Endodermal cell (in vitro differentiated cells): Measurements from ENCODE around the gene COMMD9. TPM values are rescaled to one million over a fixed set of nuclear protein-coding genes. Genes with fewer than 3 reads are reported as not detected.

Experiments used
- DNase-seq: peaks from one replicate; pipeline ENCODE4 v3.0.0-alpha.2; 2017
- H3K27ac ChIP-seq: 2 replicates; pipeline ENCODE4 v1.5.1; 2013; ENCODE audit warnings: mild to moderate bottlenecking, low read depth, low read length, moderate library complexity
- H3K27me3 ChIP-seq: 2 replicates; pipeline ENCODE4 v1.6.1; 2013; ENCODE audit warnings: mild to moderate bottlenecking, low read length, moderate library complexity; ENCODE audit not compliant: insufficient read depth, control insufficient read depth, poor library complexity, severe bottlenecking
- H3K36me3 ChIP-seq: 2 replicates; pipeline ENCODE4 v1.7.0; 2013; ENCODE audit warnings: mild to moderate bottlenecking, low read length, moderate library complexity; ENCODE audit not compliant: control insufficient read depth, insufficient read depth
- H3K4me1 ChIP-seq: one replicate; pipeline ENCODE4 v1.7.0; 2013; ENCODE audit warnings: low read length; ENCODE audit not compliant: control insufficient read depth, insufficient read depth
- H3K4me3 ChIP-seq: 2 replicates; pipeline ENCODE4 v1.5.1; 2013; ENCODE audit warnings: mild to moderate bottlenecking, low read length, moderate library complexity
- H3K9ac ChIP-seq: 2 replicates; pipeline ENCODE4 v1.6.1; 2013; ENCODE audit warnings: mild to moderate bottlenecking, low read length, moderate library complexity; ENCODE audit not compliant: poor library complexity, severe bottlenecking; ENCODE audit errors: extremely low read depth
- H3K9me3 ChIP-seq: 2 replicates; pipeline ENCODE4 v1.6.1; 2013; ENCODE audit warnings: mild to moderate bottlenecking, low read length, moderate library complexity; ENCODE audit not compliant: control insufficient read depth
- H3K27ac Mint-ChIP-seq: 2 replicates; pipeline ENCODE4 v1.8.0; 2020; ENCODE audit warnings: mixed read lengths
- H3K27me3 Mint-ChIP-seq: 2 replicates; pipeline ENCODE4 v1.8.0; 2021; ENCODE audit warnings: mild to moderate bottlenecking, mixed read lengths; ENCODE audit not compliant: insufficient read depth
- H3K36me3 Mint-ChIP-seq: 2 replicates; pipeline ENCODE4 v1.8.0; 2020; ENCODE audit warnings: low read depth, mixed read lengths
- H3K4me1 Mint-ChIP-seq: 2 replicates; pipeline ENCODE4 v1.8.0; 2020; ENCODE audit warnings: mixed read lengths
- H3K4me3 Mint-ChIP-seq: 2 replicates; pipeline ENCODE4 v1.8.0; 2020; ENCODE audit warnings: mild to moderate bottlenecking, moderate library complexity, mixed read lengths
- H3K9me3 Mint-ChIP-seq: 2 replicates; pipeline ENCODE4 v1.8.0; 2020; ENCODE audit warnings: mild to moderate bottlenecking, mixed read lengths
- WGBS, 2 experiments: methylation state at CpG; one replicate each; pipeline versions ENCODE4 v1.1.5 to v1.1.7; 2013; ENCODE audit warnings: missing lambda C conversion rate in 2 of 2, mixed read lengths in 1 of 2; ENCODE audit not compliant: insufficient coverage in 1 of 2, insufficient read length in 1 of 2; 5-methylcytosine and 5-hydroxymethylcytosine counted together
- total RNA-seq, 2 donors: library from RNA; stranded (reverse); fragmentation: NEBNext Ultra II Directional in 1 of 2; extraction: Animal tissue kit (Norgen Biotek cat#: 25700) in 1 of 2; gene quantifications; 2 replicates in 1 of 2; 3 replicates in 1 of 2; pipeline ENCODE4 v1.2.1, GENCODE V29; 2021
- TF ChIP-seq, protein P1 (sequence below): fragments of 200-600 bp; sonication (generic); conservative IDR thresholded peaks from 2 replicates; pipeline ENCODE4 v1.5.0; 2021; ENCODE audit warnings: antibody characterized with exemption, mild to moderate bottlenecking

The COMMD9 gene
- total RNA-seq, 2 donors from 2014 or later, result 32.3 to 53.5 TPM

GRCh38 chr11:36313750-36314433, 24.7 kb upstream of the COMMD9 start:
- no peak overlapping the region for H3K4me3 ChIP-seq
- no peak overlapping the region for H3K4me3 Mint-ChIP-seq
- H3K27me3 ChIP-seq, result peaks cover 59% of the 10 kb centered on the region
- no peak for DNase-seq
- 88 to 90% methylated on average over 3 of the region's 3 CpGs for WGBS, 2 experiments
- H3K36me3 Mint-ChIP-seq, result no peaks in the 10 kb centered on the region
- H3K9me3 ChIP-seq, result no peaks in the 10 kb centered on the region
- no peaks in the 10 kb centered on the region for H3K9me3 Mint-ChIP-seq
- TF ChIP-seq, protein P1, sequence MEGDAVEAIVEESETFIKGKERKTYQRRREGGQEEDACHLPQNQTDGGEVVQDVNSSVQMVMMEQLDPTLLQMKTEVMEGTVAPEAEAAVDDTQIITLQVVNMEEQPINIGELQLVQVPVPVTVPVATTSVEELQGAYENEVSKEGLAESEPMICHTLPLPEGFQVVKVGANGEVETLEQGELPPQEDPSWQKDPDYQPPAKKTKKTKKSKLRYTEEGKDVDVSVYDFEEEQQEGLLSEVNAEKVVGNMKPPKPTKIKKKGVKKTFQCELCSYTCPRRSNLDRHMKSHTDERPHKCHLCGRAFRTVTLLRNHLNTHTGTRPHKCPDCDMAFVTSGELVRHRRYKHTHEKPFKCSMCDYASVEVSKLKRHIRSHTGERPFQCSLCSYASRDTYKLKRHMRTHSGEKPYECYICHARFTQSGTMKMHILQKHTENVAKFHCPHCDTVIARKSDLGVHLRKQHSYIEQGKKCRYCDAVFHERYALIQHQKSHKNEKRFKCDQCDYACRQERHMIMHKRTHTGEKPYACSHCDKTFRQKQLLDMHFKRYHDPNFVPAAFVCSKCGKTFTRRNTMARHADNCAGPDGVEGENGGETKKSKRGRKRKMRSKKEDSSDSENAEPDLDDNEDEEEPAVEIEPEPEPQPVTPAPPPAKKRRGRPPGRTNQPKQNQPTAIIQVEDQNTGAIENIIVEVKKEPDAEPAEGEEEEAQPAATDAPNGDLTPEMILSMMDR, result no peak
- peaks cover 48% of the 10 kb centered on the region for H3K27me3 Mint-ChIP-seq
- H3K9ac ChIP-seq, result no peak overlapping the region
- no peak overlapping the region for H3K27ac ChIP-seq
- peaks cover under 1% of the 10 kb centered on the region for H3K4me1 Mint-ChIP-seq
- H3K4me1 ChIP-seq, result no peaks in the 10 kb centered on the region
- no peaks in the 10 kb centered on the region for H3K36me3 ChIP-seq
- no peak overlapping the region for H3K27ac Mint-ChIP-seq

GRCh38 chr11:36312611-36313472, 23.6 kb upstream of the COMMD9 start:
- Mint-ChIP-seq H3K27me3 (peaks cover 55% of the 10 kb centered on the region), H3K9me3 (no peaks in the 10 kb centered on the region), H3K4me3 (no peak overlapping the region), H3K4me1 (no peaks in the 10 kb centered on the region), H3K27ac (no peak overlapping the region), H3K36me3 (no peaks in the 10 kb centered on the region)
- Histone ChIP-seq H3K4me3 (no peak overlapping the region), H3K27me3 (peaks cover 69% of the 10 kb centered on the region), H3K9ac (no peak overlapping the region), H3K27ac (no peak overlapping the region), H3K36me3 (no peaks in the 10 kb centered on the region), H3K9me3 (no peaks in the 10 kb centered on the region), H3K4me1 (no peaks in the 10 kb centered on the region)
- 82 to 87% methylated on average over 3 to 6 of the region's 6 CpGs for WGBS, 2 experiments
- TF ChIP-seq, protein P1, result no peak
- no peak for DNase-seq

DNA sequence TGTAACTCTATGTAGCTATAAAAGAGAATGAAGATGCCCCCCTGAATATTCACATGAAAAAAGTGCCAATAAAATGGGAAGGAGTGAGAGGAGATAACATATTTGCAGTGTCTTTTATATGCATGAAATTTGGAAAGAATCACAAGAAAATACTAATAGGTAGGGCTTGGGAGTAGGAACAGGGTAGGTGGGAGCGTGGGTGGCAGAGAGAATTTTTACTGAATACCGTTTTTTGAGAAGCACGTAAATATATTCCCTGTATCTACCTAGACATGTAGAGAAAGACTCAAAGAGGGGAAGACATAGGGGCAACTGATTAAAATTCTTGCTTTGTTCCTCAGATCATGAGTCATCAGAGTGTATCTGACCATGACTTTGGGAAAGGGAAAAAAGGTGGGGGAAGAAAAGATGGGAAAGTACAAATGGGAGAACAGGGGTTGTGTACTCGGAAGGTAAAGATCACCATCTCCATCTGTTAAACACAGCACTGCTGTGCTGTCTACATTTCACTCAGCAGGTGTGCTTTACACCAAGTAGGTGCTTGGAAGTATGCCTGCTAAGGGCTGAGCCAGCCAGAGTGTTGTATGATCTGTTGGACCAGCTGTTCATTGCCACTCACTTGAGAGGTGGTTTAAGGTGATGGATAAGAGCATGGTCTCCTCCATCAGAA, 22.8 kb upstream of the COMMD9 start:
- Histone ChIP-seq H3K36me3 (no peaks in the 10 kb centered on the region), H3K9ac (no peak overlapping the region), H3K27me3 (peaks cover 63% of the 10 kb centered on the region), H3K9me3 (no peaks in the 10 kb centered on the region), H3K4me3 (no peak overlapping the region), H3K27ac (no peak overlapping the region), H3K4me1 (no peaks in the 10 kb centered on the region)
- H3K27me3 Mint-ChIP-seq, result peaks cover 58% of the 10 kb centered on the region
- WGBS, 2 experiments, result 87 to 100% methylated on average over 3 to 4 of the region's 4 CpGs
- no peak for DNase-seq
- H3K4me1 Mint-ChIP-seq, result no peaks in the 10 kb centered on the region
- TF ChIP-seq, protein P1, result no peak
- H3K27ac Mint-ChIP-seq, result no peak overlapping the region
- H3K36me3 Mint-ChIP-seq, result no peaks in the 10 kb centered on the region
- no peak overlapping the region for H3K4me3 Mint-ChIP-seq
- H3K9me3 Mint-ChIP-seq, result no peaks in the 10 kb centered on the region
